H1 (cell line): Measurements from ENCODE around the gene KCNJ4. TPM values are rescaled to one million over a fixed set of nuclear protein-coding genes. Genes with fewer than 3 reads are reported as not detected.

Source experiments
- CTCF ChIA-PET: fragments of 300-600 bp; sonication (Branson Sonifier 250); formaldehyde crosslinking; loops from one replicate; lab custom pipeline; 2021; ENCODE audit not compliant: partially characterized antibody; lab: Charles Lee
- POLR2A ChIA-PET: fragments of 300-600 bp; sonication (Branson Sonifier 250); formaldehyde crosslinking; loops from one replicate; lab custom pipeline; 2021; ENCODE audit warnings: inconsistent platforms; ENCODE audit not compliant: partially characterized antibody; lab: Charles Lee
- DNase-seq, 2 experiments: peaks; one replicate each; pipeline versions ENCODE4 v3.0.0 to v3.0.0-alpha.2; 2010 to 2022; ENCODE audit warnings: low spot score in 2 of 2, low read depth in 1 of 2, mixed read lengths in 1 of 2
- FAIRE-seq: peaks from 2 replicates; lab custom pipeline; 2011; peaks lifted over from hg19 to GRCh38; lab: Jason Lieb, UNC
- H2AFZ ChIP-seq: 2 replicates; pipeline ENCODE4 v1.8.1; 2012; ENCODE audit warnings: low read length, inconsistent platforms
- H2AK5ac ChIP-seq: 2 replicates; pipeline ENCODE4 v1.6.1; 2013; ENCODE audit warnings: low read depth, low read length
- H2BK120ac ChIP-seq: replicated peaks from 2 replicates; pipeline ENCODE3; 2013; ENCODE audit warnings: low read depth, low read length, inconsistent platforms
- H2BK12ac ChIP-seq: 2 replicates; pipeline ENCODE4 v1.6.1; 2013; ENCODE audit warnings: low read depth, low read length
- H2BK15ac ChIP-seq: 2 replicates; pipeline ENCODE4 v1.6.1; 2013; ENCODE audit warnings: low read length
- H2BK20ac ChIP-seq: 2 replicates; pipeline ENCODE4 v1.6.1; 2013; ENCODE audit warnings: low read length
- H2BK5ac ChIP-seq: 2 replicates; pipeline ENCODE4 v1.6.1; 2013; ENCODE audit warnings: low read depth, low read length
- H3K14ac ChIP-seq: 2 replicates; pipeline ENCODE4 v1.6.1; 2013; ENCODE audit warnings: inconsistent platforms; ENCODE audit not compliant: insufficient read length
- H3K18ac ChIP-seq: 2 replicates; pipeline ENCODE4 v1.6.1; 2013; ENCODE audit warnings: low read length; ENCODE audit errors: extremely low read depth
- H3K23ac ChIP-seq: 2 replicates; pipeline ENCODE4 v1.6.1; 2013; ENCODE audit warnings: inconsistent platforms; ENCODE audit not compliant: insufficient read length
- H3K23me2 ChIP-seq: 2 replicates; pipeline ENCODE4 v1.6.1; 2013; ENCODE audit warnings: low read depth, low read length
- H3K27ac ChIP-seq: 2 replicates; pipeline ENCODE4 v1.6.1; 2011; ENCODE audit warnings: low read depth, low read length, inconsistent platforms
- H3K27me3 ChIP-seq, 4 experiments: replicated peaks in 1 of 4; 1 replicate in 1 of 4; 2 replicates in 3 of 4; pipeline versions ENCODE4 v1.6.1 to v1.8.1; 2011 to 2013; ENCODE audit warnings: low read length in 3 of 4, mild to moderate bottlenecking in 3 of 4, inconsistent platforms in 2 of 4, mixed read lengths in 2 of 4, moderate library complexity in 1 of 4; ENCODE audit not compliant: control insufficient read depth in 3 of 4, insufficient read depth in 3 of 4; ENCODE audit errors: extremely low read depth in 1 of 4
- H3K36me3 ChIP-seq, 4 experiments: 2 replicates each; pipeline versions ENCODE4 v1.6.1 to v1.8.1; 2011 to 2013; ENCODE audit warnings: mild to moderate bottlenecking in 4 of 4, low read length in 3 of 4, moderate library complexity in 2 of 4, control low read depth in 1 of 4, inconsistent platforms in 1 of 4; ENCODE audit not compliant: insufficient read depth in 4 of 4, control insufficient read depth in 2 of 4
- H3K4ac ChIP-seq: replicated peaks from 2 replicates; pipeline ENCODE3; 2013; ENCODE audit warnings: low read length, low read depth, mixed read lengths, inconsistent platforms; ENCODE audit not compliant: insufficient read length
- H3K4me1 ChIP-seq, 4 experiments: replicated peaks in 1 of 4; 1 replicate in 1 of 4; 2 replicates in 3 of 4; pipeline versions ENCODE4 v1.6.1 to v1.8.1; 2011 to 2013; ENCODE audit warnings: low read length in 3 of 4, inconsistent platforms in 2 of 4, mixed read lengths in 1 of 4; ENCODE audit not compliant: insufficient read depth in 4 of 4, control insufficient read depth in 3 of 4
- H3K4me2 ChIP-seq, 2 experiments: 2 replicates each; pipeline versions ENCODE4 v1.6.1 to v1.8.1; 2011 to 2013; ENCODE audit warnings: low read depth in 2 of 2, low read length in 2 of 2, control low read depth in 1 of 2, inconsistent platforms in 1 of 2, mild to moderate bottlenecking in 1 of 2; ENCODE audit not compliant: insufficient read depth in 1 of 2
- H3K4me3 ChIP-seq, 4 experiments: fragments of 200-600, 300-600 bp in 1 of 4; sonication (generic), shearing (Covaris generic), sonication (Bioruptor Twin) in 1 of 4; 2 replicates each; pipeline versions ENCODE4 v1.5.1 to v1.8.1; 2011 to 2016; ENCODE audit warnings: low read length in 4 of 4, low read depth in 3 of 4, control low read depth in 2 of 4, inconsistent platforms in 2 of 4, mild to moderate bottlenecking in 2 of 4, mixed read lengths in 1 of 4, moderate library complexity in 1 of 4; ENCODE audit not compliant: insufficient read depth in 2 of 4; ENCODE audit errors: extremely low read depth in 1 of 4
- H3K56ac ChIP-seq: replicated peaks from 2 replicates; pipeline ENCODE3; 2013; ENCODE audit warnings: low read depth, mild to moderate bottlenecking, mixed read lengths, low read length, inconsistent platforms; ENCODE audit not compliant: insufficient read length
- H3K79me1 ChIP-seq: 2 replicates; pipeline ENCODE4 v1.6.1; 2013; ENCODE audit warnings: low read depth, low read length, control low read depth
- H3K79me2 ChIP-seq, 2 experiments: 2 replicates each; pipeline versions ENCODE4 v1.6.1 to v1.8.1; 2012 to 2013; ENCODE audit warnings: low read length in 2 of 2, mild to moderate bottlenecking in 2 of 2, inconsistent platforms in 1 of 2; ENCODE audit not compliant: insufficient read depth in 2 of 2, control insufficient read depth in 1 of 2
- H3K9ac ChIP-seq, 4 experiments: replicated peaks in 1 of 4; 1 replicate in 1 of 4; 2 replicates in 3 of 4; pipeline versions ENCODE4 v1.6.1 to v1.8.1; 2011 to 2013; ENCODE audit warnings: low read depth in 3 of 4, low read length in 3 of 4, control low read depth in 2 of 4, mild to moderate bottlenecking in 2 of 4, moderate library complexity in 2 of 4, inconsistent platforms in 1 of 4; ENCODE audit errors: extremely low read depth in 1 of 4
- H3K9me3 ChIP-seq, 2 experiments: 2 replicates each; pipeline versions ENCODE4 v1.6.1 to v1.8.1; 2012 to 2013; ENCODE audit warnings: mild to moderate bottlenecking in 2 of 2, moderate library complexity in 2 of 2, control low read depth in 1 of 2, inconsistent platforms in 1 of 2, low read depth in 1 of 2, low read length in 1 of 2, mixed read lengths in 1 of 2; ENCODE audit not compliant: insufficient read depth in 2 of 2
- H4K20me1 ChIP-seq, 2 experiments: replicated peaks in 1 of 2; 2 replicates each; pipeline versions ENCODE3 to v1.8.1; 2011 to 2013; ENCODE audit warnings: inconsistent platforms in 2 of 2, low read length in 2 of 2, mild to moderate bottlenecking in 1 of 2; ENCODE audit not compliant: insufficient read depth in 2 of 2, control insufficient read depth in 1 of 2
- H4K5ac ChIP-seq: 2 replicates; pipeline ENCODE4 v1.6.1; 2013; ENCODE audit warnings: low read length, low read depth, mixed read lengths, inconsistent platforms; ENCODE audit not compliant: insufficient read length
- H4K8ac ChIP-seq: 2 replicates; pipeline ENCODE4 v1.8.0; 2013; ENCODE audit warnings: mild to moderate bottlenecking, moderate library complexity, low read length, inconsistent platforms; ENCODE audit not compliant: insufficient read depth; ENCODE audit errors: extremely low read depth
- H4K91ac ChIP-seq: replicated peaks from 2 replicates; pipeline ENCODE3; 2013; ENCODE audit warnings: low read length, mixed read lengths, inconsistent platforms; ENCODE audit not compliant: insufficient read length
- BACH1 ChIP-seq: IDR thresholded peaks from 2 replicates; pipeline ENCODE4 v1.6.1; 2012; ENCODE audit warnings: low read length, improper control_type of control experiment
- CEBPB ChIP-seq: IDR thresholded peaks from 2 replicates; pipeline ENCODE4 v1.6.1; 2012; ENCODE audit warnings: low read depth, low read length
- CREB1 ChIP-seq: IDR thresholded peaks from 2 replicates; pipeline ENCODE4 v1.6.1; 2012; ENCODE audit warnings: inconsistent platforms
- EGR1 ChIP-seq: IDR thresholded peaks from 2 replicates; pipeline ENCODE4 v1.6.1; 2011; ENCODE audit warnings: low read depth, low read length, borderline replicate concordance
- GTF2F1 ChIP-seq: IDR thresholded peaks from 2 replicates; pipeline ENCODE4 v1.6.1; 2012; ENCODE audit warnings: low read depth, low read length, improper control_type of control experiment, borderline replicate concordance
- HDAC6 ChIP-seq: IDR thresholded peaks from one replicate; pipeline ENCODE4 v1.7.1; 2012; ENCODE audit warnings: low read depth, mild to moderate bottlenecking, inconsistent platforms, low read length, moderate library complexity
- JUN ChIP-seq: IDR thresholded peaks from 2 replicates; pipeline ENCODE4 v1.6.1; 2011; ENCODE audit warnings: low read depth, mild to moderate bottlenecking, improper control_type of control experiment, low read length
- KDM1A ChIP-seq: fragments of 200-600, 300-600 bp; sonication (generic); IDR thresholded peaks from 2 replicates; pipeline ENCODE4 v1.7.1; 2016; ENCODE audit warnings: mild to moderate bottlenecking, low read length, borderline replicate concordance
- MAX ChIP-seq: IDR thresholded peaks from 2 replicates; pipeline ENCODE4 v1.6.1; 2012; ENCODE audit warnings: inconsistent platforms
- NANOG ChIP-seq: IDR thresholded peaks from 2 replicates; pipeline ENCODE4 v1.6.1; 2011; ENCODE audit warnings: low read length, low read depth, mild to moderate bottlenecking, inconsistent platforms; ENCODE audit not compliant: insufficient read depth, poor library complexity, severe bottlenecking
- POLR2A ChIP-seq, 2 experiments: IDR thresholded peaks; 1 replicate in 1 of 2; 2 replicates in 1 of 2; pipeline ENCODE4 v1.6.1; 2011; ENCODE audit warnings: low read depth in 2 of 2, low read length in 2 of 2, mild to moderate bottlenecking in 2 of 2; ENCODE audit errors: control extremely low read depth in 1 of 2
- SIRT6 ChIP-seq: IDR thresholded peaks from one replicate; pipeline ENCODE4 v1.7.1; 2012; ENCODE audit warnings: low read length, inconsistent platforms
- SIX5 ChIP-seq: IDR thresholded peaks from 2 replicates; pipeline ENCODE4 v1.6.1; 2011; ENCODE audit warnings: mild to moderate bottlenecking, low read depth, low read length
- SP2 ChIP-seq: IDR thresholded peaks from 2 replicates; pipeline ENCODE4 v1.6.1; 2012; ENCODE audit warnings: mild to moderate bottlenecking, low read length, inconsistent platforms
- TBP ChIP-seq: IDR thresholded peaks from 2 replicates; pipeline ENCODE4 v1.6.1; 2011; ENCODE audit warnings: low read depth, low read length, improper control_type of control experiment
- ZNF274 ChIP-seq: IDR thresholded peaks from 2 replicates; pipeline ENCODE4 v1.7.0; 2012; ENCODE audit warnings: low read length, borderline replicate concordance; ENCODE audit errors: extremely low read depth
- WGBS, 2 experiments: shearing (Covaris generic) in 1 of 2; methylation state at CpG; one replicate each; pipeline versions ENCODE4 v1.1.6 to v1.1.7; 2013 to 2015; ENCODE audit warnings: low lambda C conversion rate in 2 of 2, mixed read lengths in 2 of 2, inconsistent platforms in 1 of 2, low coverage in 1 of 2, missing lambda C conversion rate in 1 of 2; ENCODE audit not compliant: insufficient replicate concordance in 2 of 2, insufficient coverage in 1 of 2, insufficient read length in 1 of 2; ENCODE audit errors: extremely low coverage in 1 of 2, missing lambda C conversion rate in 1 of 2; 5-methylcytosine and 5-hydroxymethylcytosine counted together
- polyA plus RNA-seq, 7 experiments: library from polyadenylated mRNA; depleted of rRNA in 3 of 7; stranded (reverse) in 5 of 7; unstranded in 2 of 7; fragments of >200 nt in 5 of 7; fragments of 200-250 nt in 2 of 7; gene quantifications; 1 replicate in 5 of 7; 2 replicates in 1 of 7; 4 replicates in 1 of 7; pipeline versions ENCODE4 v1.2.1 to v1.2.3, GENCODE V29; 2011 to 2013; ENCODE audit warnings: missing spikeins in 2 of 7, mixed read lengths in 2 of 7
- total RNA-seq: library from RNA; stranded (reverse); fragmentation: NEBNext Ultra II Directional; extraction: Animal tissue kit (Norgen Biotek cat#: 25700); gene quantifications from 2 replicates; pipeline ENCODE4 v1.2.1, GENCODE V29; 2021

The KCNJ4 gene
- total and polyA plus RNA-seq, 2 of the 8 experiments (the other 6 are each of a cell fraction or from before 2014, with no cell fraction given), result 1.4 to 2.2 TPM

DNA sequence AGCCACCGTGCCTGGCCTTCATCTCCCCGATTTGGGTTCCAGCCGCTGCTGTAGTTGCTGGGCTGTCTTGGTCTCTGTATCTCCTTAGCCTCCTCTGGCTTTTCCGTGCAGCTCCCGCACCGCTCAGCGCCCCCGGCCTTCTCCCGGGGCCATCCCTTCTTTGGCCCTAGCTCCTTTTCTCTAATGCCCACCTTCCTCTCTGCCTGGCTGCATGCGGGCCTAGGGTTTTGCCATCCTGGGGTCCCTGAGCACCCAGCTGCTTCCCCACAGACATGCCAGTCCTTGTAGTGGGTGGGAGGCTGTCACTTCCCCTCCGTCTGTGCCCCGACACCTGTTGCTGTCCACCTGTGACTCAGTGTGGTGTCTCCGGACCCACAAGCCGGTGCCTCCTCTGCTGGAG is 36.4 kb downstream of the KCNJ4 start:
- Histone ChIP-seq H3K79me1 (no peaks in the 10 kb centered on the region), H3K9me3 (no peaks in the 10 kb centered on the region), H3K27ac (no peak overlapping the region), H3K18ac (peak overlapping the region; percentile 78; the same call in 1 of the 2 replicates), H3K23ac (no peak overlapping the region), H3K4me1 (peaks cover 0 to 27% (median 8%) of the 10 kb centered on the region in 4 experiments; a peak in 6 of 7 replicates), H4K5ac (no peak overlapping the region), H2AK5ac (0 out of 2 replicates have a peak overlapping the region, but pooled peaks have one; percentile 13), H3K4me2 (no peak overlapping the region), H2BK5ac (no peak overlapping the region), H2BK15ac (peak overlapping the region; percentile 5; the same call in 1 of the 2 replicates), H2AFZ (no peak overlapping the region), H3K23me2 (0 out of 2 replicates have a peak, but pooled peaks cover 3% of the 10 kb centered on the region), H2BK20ac (peak overlapping the region; percentile 15; the same call in 1 of the 2 replicates), H2BK12ac (no peak overlapping the region), H3K4me3 (no peak overlapping the region), H4K20me1 (no peaks in the 10 kb centered on the region), H3K4ac (no peak overlapping the region), H3K14ac (no peak overlapping the region), H3K27me3 (no peaks in the 10 kb centered on the region), H4K8ac (peak overlapping the region; percentile 31; the same call in 1 of the 2 replicates), H3K79me2 (no peaks in the 10 kb centered on the region), H4K91ac (no peak overlapping the region), H3K56ac (no peak overlapping the region), H2BK120ac (no peak overlapping the region), H3K9ac (no peak overlapping the region), H3K36me3 (no peaks in the 10 kb centered on the region)
- 91% methylated on average over 14 of the region's 14 CpGs; no CpG with 5 or more reads in 1 of the 2 experiments for WGBS, 2 experiments
- no peak for FAIRE-seq
- CTCF ChIA-PET, result interaction anchor here (1.4 kb wide), 1 partner anchor 15 kb away, joined by 6 read pairs; no protein-coding TSS in a partner anchor
- POLR2A ChIA-PET, result interaction anchor here (0.6 to 2.7 kb wide), 5 partner anchors 17 to 1422 kb away, joined by 3 to 9 read pairs (median 3); no protein-coding TSS in a partner anchor
- DNase-seq, result no peak
- TF ChIP-seq CREB1 (no peak), TBP (no peak), SP2 (no peak), SIRT6 (no peak), KDM1A (no peak), GTF2F1 (no peak), SIX5 (no peak), CEBPB (no peak), EGR1 (no peak), NANOG (no peak), HDAC6 (no peak), JUN (no peak), BACH1 (no peak), ZNF274 (no peak), POLR2A (IDR thresholded peaks at IDR 0.05; ENCODE audit: control extremely low read depth in 1 of 2, low read depth in 2 of 2, low read length in 2 of 2) (no peak), MAX (no peak)
